Astrocyte of the hippocampus (primary cell): ENCODE results near the gene AUTS2.
A peak's percentile ranks its signal among the peaks of the same experiment; 100 is the strongest.

Experiments
- DNase-seq: peaks from one replicate; pipeline ENCODE4 v3.0.0; 2011; ENCODE audit warnings: low read depth, low spot score

AUTS2 gene

DNA sequence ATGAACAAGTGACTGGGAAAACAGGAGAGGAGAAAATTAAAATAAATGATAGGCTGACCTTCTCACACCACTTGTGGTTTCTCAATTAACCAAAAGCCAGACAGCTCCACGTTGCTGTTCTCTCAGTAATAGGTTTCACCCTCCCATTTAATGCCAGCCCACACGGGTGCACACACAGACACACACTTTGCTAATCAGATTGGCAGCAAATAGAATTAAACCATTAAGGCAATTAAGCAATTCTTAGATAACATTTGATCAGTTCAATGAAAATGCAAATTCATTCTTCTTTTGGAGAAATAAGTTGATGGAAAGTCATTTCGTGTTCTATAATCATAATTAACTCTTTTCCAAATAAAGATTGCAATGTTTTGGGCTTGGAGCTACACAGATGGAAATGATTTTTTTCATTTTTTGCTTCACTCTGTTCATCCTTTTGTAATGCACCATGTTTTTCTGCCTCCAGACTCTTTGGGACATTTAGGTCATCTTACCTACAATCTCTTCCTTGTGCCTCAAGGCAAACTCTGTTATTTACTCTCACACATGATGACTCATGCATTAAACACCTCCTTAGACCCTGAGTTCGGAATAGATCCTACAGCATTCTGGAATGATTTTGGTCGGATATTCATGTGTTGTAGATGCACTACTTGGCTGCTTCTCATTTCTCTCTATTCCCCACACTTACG, 700.7 kb downstream of the AUTS2 start:
- DNase-seq = peak; percentile 29

DNA sequence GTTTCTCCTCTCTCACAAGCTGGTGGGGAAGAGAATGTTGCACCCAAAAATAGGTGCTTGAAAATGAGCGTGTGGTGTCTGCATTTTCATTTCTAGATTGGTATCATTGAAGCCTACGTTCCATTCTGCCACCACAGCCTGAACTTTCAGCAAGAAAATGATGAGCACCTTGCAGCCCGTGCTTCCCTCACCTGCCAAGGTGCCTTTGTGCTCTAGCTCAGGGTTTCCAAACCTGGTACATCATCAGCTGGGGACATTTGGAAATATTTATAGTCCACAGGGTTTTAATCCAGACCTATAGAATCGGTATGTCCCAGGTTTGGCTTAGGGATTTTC, 701.2 kb downstream of the AUTS2 start:
- DNase-seq = no peak

DNA sequence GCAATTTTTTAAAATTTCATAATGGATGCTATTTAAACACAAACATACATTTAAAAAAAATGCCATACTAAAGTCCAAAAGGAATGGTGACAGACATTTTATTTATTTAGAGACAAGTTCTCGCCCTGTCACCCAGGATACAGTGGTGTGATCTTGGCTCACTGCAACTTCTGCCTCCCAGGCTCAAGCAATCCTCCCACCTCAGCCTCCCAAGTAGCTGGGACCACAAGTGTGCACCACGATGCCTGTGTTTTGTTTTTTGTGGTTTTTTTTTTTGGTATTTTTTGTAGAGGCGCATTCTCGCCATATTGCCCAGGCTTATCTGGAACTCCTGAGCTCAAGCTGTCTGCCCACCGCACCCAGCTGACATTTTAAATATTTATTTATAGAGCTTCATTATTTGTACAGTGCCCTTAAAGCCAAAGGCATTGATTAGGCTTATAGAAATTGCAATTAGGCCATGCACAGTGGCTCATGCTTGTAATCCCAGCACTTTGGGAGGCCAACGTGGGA, 703.5 kb downstream of the AUTS2 start:
- DNase-seq = no peak

DNA sequence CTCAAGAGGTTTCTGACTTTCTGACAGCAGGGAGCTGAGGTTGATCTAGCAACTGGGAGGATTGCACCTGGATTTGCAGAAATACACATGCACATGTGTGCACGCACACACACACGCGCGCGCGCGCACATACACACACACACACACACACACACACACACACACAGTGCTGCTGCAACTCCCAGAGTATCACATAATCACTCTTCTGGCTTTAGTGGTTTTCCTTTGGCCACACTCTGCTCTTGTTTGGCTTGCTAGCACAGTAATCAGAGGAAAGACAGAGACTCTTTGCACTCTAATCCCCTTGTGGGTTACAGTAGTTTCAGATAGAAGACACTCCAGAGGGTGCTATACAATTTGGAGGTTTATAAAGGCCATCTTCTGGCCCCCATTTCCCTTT, 705.0 kb downstream of the AUTS2 start:
- DNase-seq = no peak

DNA sequence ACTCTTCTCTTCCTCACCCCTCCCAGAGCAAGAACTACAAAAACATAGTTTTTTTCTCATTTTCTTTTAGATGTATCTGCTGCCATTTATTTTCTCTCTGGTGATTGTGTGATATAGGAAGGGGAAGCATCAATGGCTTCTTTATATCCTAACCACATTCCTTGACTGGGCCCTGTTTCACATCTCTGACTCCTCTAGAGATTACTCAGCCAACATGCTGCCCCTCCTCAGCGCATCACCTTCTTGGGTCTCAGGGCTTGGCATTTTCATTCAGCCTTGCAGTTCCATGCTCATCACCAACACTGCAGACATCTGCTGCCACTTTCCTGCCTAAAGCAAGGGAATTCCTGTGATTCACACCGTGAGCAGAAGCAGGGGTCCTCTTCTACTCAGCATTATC, 705.5 kb downstream of the AUTS2 start:
- DNase-seq = no peak

DNA sequence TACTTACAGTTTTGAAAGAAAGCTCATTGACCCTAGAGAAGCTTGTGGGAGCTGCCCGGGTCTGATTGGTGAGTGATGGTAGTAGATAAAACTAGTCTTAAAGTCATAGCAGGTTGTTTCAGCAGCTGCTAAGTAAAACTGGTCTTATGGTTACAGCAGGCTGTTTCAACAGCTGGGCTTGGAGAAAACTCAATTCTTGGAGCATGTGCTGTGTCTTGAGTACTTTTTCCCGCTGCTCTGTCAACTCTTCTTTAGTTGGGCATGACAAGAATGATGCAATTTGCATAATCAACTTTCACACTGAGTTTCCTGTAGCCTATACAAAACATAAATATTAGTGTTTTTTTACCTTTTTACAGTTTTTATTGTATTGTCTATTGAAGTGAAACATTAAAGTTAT, 707.9 kb downstream of the AUTS2 start:
- DNase-seq = no peak

DNA sequence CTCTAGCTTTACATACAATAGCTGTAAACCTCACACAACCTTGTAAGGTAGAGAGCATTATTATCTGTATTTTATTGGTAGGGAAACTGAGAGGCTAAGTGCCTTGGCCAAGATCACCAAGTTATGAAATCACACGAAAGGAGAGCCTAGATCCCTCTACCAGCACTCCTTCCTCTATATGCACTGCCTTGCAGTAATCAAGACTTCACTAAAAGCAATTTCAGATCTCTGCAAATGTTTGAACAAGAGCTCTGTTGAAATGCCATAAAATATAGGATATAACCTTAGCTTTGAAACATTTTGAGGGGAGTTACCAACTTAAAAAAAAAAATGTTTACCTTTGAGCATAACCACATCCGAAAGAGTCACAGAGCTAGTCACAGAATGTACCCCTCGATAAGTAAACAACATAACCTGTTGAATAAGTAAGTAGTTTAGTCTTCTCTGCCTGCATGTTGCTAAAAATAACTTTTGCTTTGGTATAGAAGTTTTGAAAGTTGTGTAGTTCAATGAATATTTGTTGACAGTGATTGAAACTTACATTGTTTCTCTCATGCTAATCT, 709.4 kb downstream of the AUTS2 start:
- no peak for DNase-seq

DNA sequence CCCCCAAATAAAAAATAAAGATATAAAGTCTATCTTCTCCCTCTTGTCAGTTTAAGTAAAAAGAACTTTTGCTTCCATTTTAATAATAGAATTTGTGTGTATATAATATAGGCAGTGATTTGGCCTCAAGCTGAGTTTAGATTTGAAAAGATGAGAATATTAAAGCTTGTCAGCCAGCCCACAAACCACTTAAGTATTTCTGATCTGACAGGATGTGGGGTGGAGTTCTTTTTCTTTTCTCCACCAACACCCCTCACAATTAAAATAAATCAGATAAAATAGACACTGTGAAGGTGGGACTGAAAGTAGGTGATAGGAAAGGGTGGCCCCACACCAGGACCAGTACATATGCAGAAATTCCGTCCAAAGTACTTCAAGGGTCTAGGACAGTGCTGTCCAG, 714.1 kb downstream of the AUTS2 start:
- DNase-seq = no peak

DNA sequence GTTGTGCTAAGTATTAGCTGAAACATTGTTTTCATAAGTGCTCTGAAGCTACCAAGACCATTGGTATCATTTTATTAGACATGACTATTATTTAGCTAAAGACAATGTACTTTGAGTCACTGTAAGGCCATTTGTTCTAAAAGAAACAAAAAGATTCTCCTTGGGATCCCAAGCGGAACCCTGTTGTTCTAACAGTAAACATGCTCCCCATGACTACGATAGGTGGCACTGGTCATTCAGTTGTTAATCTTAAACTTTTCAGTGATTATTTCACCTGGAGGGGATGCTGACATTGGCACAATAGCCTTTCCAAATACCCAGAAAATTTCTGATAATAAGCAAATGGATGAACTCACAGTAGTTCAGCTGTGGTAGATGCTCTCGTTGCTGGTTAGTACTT, 715.0 kb downstream of the AUTS2 start:
- DNase-seq = no peak

DNA sequence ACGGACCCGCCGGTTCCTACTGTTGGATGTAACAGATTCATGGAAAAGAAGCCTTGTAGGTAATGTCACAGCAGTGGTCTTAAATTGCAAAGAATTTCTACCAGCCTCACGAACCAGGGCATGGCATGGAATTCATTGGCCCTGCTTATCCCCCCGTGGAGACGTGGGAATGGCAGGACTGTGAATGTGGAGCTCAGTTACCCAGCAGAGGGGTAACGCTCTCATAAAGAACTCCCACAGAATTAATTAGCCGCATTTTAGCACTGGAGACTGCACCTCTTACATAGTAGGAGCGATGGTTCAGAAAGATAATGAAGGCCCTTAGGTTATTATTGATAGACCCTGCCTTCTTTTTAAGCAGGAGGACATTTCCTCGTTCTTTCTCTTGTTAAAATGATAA, 715.4 kb downstream of the AUTS2 start:
- DNase-seq = no peak

DNA sequence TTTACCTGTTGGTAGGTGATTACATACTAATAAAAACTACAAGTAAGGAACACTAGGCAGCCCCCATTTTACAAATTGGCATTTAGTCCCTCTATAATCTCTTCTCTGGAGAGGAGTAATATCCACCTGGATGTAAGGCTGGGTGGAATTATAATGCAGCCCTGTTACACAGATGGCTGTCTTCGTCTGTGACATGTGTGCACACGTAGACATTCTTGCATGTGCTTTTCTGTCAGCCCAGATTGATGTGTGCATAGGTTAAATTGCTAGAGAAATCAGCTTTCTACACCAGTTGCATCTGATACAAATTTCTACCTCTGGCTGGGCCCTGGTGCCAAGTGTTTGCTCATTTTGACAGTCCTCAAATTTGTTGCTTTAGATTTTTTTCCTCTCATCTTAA, 715.9 kb downstream of the AUTS2 start:
- no peak for DNase-seq

DNA sequence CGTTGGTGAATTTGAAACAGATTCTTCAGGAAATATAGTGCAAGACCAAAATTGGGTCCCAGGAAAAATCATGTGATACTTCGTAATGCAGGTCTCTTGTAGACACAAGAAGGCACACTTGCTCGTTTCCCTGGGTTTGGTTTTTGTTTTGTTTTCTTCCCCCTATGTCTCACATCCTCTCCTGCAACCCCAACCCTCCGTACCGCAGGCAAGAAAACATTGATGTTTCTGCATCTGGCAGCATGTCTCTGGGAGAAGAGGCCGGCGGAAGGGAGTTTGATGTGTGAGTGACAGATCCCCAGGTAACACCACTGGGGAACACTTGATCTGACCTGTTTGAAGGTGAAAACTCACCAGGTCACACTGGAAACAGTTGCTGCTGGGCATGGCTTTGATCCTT, 718.5 kb downstream of the AUTS2 start:
- DNase-seq = peak; percentile 20

DNA sequence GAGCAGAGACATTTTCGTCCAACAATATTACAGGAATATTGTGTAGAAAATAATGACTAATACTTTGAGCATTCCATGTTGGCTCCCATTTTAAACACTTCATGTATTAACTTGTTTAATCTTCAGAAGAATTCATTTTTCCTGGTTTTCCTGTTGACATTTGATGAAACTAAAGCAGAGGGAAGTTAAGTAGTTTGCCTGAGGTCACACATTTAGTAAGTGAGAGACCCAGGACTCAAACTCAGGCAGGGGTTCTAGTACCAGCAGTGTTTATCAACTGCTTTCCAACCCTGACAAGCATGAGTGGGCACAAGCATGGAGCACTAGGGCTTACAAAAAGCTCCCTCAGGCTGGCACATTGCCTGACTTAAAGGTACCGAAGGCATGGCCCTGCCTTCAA, 719.1 kb downstream of the AUTS2 start:
- DNase-seq = peak; percentile 54

DNA sequence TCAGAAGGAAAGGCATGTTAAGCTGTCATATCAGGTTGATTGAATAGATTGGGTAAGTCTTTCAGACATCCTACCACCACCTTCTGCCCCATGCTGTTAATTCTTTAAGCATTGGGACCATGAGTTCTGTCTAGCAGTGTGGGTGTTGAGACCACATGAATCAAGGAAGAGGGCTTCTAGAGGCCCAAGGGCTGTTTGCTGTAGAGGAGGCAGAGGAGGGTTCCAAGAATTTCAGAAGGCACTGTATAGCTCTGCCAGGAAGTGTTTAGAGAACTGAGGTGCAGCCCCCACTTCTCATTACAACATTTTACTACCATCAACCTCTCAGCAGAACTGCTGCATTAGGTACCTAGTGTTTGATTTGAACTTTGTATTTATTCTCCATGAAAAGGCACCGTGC, 720.2 kb downstream of the AUTS2 start:
- no peak for DNase-seq

DNA sequence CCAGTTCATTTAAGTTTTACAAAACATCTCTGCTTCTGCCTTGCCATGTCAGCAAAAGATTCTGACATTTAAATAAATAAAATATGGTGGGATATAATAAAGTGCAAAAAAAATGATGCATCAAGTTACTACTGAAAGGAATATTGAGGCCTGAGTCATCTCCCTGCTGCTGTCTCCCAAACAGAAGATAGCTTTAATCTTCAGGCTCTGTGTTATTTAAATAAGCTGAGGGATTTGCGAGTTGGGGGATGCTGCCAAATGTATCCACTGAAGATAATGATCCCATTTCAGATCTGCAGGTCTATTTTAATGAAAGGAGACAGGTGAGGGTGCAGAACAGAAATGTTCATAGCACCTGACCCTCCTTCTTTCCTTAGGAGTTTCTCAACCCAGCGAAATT, 720.8 kb downstream of the AUTS2 start:
- no peak for DNase-seq

DNA sequence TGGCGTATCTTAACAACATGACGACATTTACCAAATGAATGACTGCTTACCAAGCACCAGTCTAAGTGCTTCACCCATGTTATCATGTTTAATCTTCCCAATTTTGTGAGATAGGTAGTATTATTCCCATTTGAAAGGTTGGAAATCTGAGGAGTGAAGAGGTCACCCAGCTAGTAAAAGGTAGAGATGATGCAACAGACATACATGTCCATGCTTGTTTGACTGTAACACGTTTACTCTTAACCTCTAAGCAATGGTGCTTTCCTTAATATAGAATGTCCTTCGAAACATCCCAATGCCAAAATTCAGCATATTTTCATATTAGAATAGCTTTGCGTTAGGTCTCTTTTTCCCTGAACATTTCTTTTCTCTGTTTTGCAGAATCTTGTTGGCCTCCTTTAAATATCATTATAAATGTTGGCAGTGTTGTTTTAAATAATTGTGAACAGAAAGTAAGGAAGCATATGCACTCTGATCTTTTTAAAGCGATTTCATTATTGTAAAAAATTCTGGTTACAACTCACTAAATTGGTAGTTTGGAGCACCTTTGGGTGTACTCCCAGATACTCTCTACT, 722.8 kb downstream of the AUTS2 start:
- DNase-seq = no peak

DNA sequence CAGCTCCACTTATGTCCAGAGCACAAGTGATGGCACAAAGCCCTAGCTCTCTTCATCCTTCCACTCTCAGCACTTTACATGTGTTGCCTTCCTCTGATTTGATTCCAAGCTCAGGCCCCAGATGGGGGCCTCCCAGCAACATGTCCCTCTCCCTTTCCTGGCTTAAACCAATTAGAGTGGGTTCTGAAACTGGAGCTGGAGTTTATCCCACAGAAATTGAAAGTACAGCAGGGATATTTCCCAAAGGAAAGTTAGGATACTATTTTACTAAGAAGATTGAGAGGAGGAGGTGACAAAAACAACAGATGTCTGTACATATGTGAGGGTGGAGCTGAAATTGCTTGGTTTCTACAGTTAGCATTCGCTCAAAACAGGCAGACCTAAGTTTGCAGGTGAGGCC, 724.6 kb downstream of the AUTS2 start:
- no peak for DNase-seq

DNA sequence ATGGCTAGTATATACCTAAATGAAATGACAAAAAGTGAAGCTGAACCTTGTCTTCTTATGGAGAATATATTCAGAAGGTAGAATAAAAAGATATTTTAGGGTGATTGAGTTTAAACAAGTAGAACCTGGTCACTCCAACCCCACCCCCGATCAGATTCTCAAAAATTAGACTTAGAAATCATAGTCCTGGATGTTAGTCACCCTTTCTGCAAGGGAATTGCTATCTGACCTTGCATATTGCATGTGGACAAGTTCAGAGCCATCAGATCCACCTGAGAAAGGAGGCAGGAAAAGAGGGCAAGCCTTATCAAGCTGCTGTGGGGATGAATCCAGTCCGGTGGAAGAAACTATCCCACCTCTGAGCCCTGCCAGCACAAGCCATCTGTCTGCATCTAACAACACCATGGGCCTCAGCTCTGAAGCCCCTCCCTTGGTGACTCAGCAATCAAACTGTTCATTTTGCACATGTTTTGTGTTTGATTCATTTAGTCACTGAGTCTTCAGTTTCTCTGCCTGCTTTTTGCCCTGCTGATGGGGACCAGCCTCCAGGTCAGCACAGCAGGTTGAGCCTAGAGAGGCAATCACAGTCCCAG, 727.3 kb downstream of the AUTS2 start:
- DNase-seq = peak; percentile 82

DNA sequence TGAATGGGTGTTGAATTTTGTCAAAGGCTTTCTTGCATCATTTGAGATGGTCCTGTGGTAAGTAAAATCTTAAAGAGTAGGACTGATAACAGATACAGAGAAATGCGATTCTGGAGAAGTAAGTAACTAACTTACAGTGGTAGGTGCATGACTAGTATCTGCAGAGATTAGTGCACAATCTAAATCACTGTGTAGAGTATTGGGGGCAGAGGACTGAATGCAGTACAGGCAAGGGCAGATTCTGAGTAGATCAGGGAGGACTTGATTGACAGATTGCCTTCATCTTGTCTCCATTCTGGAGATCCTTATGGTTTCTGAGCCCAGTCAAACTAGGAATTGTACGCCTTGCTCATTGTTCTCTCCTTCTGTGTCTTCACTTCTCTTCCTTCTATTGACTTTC, 736.0 kb downstream of the AUTS2 start:
- no peak for DNase-seq

DNA sequence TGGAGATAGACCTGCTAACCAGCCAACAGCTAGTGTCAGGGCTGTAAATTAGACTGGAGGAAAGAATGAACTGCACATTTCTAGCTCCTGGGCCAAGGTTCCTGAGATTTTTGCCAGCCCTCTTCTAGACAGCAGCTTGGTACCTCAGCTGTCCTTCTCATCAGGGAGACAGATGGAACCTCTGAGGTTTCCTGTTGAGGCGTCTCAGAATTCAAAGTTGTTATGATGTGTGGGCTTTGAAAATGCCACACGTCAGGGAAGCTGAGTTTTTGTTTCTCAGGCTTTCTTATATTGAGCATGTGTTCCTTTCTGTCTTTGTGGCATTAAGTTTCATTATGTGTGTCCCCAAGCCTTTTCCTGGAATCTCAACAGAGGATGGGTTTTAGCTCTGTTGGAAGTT, 736.6 kb downstream of the AUTS2 start:
- DNase-seq = no peak

DNA sequence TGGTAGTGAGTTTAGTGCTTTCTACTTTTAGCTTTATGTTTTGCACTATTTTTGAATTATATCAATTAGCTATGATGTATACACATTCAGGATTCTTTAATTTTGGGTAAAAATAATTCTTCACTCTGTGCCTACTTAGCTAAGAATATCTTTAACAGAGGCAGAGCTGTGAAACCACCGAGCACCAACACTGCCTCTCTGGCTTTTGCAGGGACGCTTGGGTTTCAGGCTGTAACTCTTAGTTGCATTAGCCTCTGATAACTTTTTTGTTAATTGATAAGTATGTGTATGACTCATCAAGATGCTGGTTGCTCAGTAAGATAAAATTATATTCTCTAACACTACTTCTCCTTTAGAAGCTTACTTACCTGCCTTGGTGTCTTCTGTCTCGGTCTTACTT, 738.3 kb downstream of the AUTS2 start:
- DNase-seq = no peak

DNA sequence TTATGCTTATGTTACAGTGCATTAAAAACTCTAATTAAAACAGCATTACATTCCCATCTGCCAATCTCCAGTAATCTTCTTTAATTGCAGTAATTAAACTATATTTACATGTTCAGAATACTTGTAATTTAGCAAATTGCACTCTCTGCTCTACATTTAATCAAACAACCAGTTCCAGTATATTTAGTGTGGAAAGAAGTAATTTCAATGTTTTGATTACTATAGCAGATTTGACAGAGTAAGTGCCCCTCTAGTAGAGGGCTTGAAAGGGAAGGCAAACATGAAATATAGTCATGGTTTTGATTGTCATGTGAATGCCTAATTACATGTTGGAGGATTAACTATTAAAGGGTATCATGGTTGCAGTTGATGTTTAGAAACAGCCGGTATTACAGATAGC, 739.7 kb downstream of the AUTS2 start:
- no peak for DNase-seq

DNA sequence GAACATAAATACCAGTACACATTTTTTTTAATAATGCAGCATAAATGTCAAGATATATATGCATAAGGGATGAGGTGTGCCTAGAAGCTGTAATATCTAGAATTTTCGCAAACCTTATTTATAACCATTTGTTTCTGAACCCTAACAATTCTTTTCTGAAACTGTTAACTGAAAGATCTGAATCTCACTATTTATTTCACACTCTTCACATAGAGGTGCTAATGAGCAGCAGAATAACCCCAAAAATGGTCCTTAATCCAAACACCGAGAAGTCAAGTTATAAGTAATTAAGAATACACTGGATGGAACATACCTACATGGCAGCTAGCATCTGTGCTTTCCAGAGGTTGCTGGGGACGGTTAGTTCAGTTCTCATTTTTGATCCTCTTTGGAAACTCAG, 742.0 kb downstream of the AUTS2 start:
- no peak for DNase-seq
